K562 (cell line): Measurements from ENCODE around the gene MAD1L1. TPM values are rescaled to one million over a fixed set of nuclear protein-coding genes. Genes with fewer than 3 reads are reported as not detected.
A peak's percentile ranks its signal among the peaks of the same experiment; 100 is the strongest.

Experiments used
- ARNT ChIP-seq, 2 experiments: fragments of 450-650 bp; IDR thresholded peaks; 2 replicates each; pipeline ENCODE4 v1.6.1; 2016; ENCODE audit warnings: mild to moderate bottlenecking in 1 of 2
- CHCHD3 ChIP-seq: fragments of 250-450 bp; sonication (Bioruptor Pico); IDR thresholded peaks from 2 replicates; pipeline ENCODE4 v2.1.2; 2022; ENCODE audit warnings: mild to moderate bottlenecking
- CLOCK ChIP-seq: fragments of 250-450 bp; sonication (Bioruptor Pico); IDR thresholded peaks from 2 replicates; pipeline ENCODE4 v1.4.0; 2020; ENCODE audit warnings: mild to moderate bottlenecking, moderate library complexity, borderline replicate concordance
- HDAC6 ChIP-seq: IDR thresholded peaks from 2 replicates; pipeline ENCODE4 v1.6.1; 2012; ENCODE audit warnings: low read depth, mild to moderate bottlenecking, control low read depth, inconsistent platforms, low read length, moderate library complexity
- MCM3 ChIP-seq: fragments of 450-650 bp; IDR thresholded peaks from 2 replicates; pipeline ENCODE4 v1.6.1; 2016
- NFE2L1 ChIP-seq: fragments of 450-650 bp; IDR thresholded peaks from 2 replicates; pipeline ENCODE4 v1.6.1; 2016; ENCODE audit warnings: missing genetic modification characterization, low read depth, mild to moderate bottlenecking, missing compliant biosample characterization, moderate library complexity, borderline replicate concordance
- NR1H2 ChIP-seq: sonication (generic); formaldehyde crosslinking; IDR thresholded peaks from 2 replicates; pipeline ENCODE4 v1.4.0; 2020; ENCODE audit warnings: mild to moderate bottlenecking, missing genetic modification reagents
- OTX1 ChIP-seq: fragments of 450-650 bp; formaldehyde crosslinking; IDR thresholded peaks from 2 replicates; pipeline ENCODE4 v1.4.0; 2022; ENCODE audit warnings: mild to moderate bottlenecking
- SMAD3 ChIP-seq: fragments of 450-650 bp; formaldehyde crosslinking; conservative IDR thresholded peaks from 2 replicates; pipeline ENCODE4 v1.4.0; 2020; ENCODE audit warnings: mild to moderate bottlenecking
- ZBED1 ChIP-seq: IDR thresholded peaks from 2 replicates; pipeline ENCODE4 v1.6.1; 2014
- ZNF717 ChIP-seq: fragments of 250-450 bp; sonication (Bioruptor Pico); IDR thresholded peaks from 2 replicates; pipeline ENCODE4 v1.5.0; 2021
- polyA plus RNA-seq, 8 experiments: library from polyadenylated mRNA; depleted of rRNA in 4 of 8; stranded (reverse) in 5 of 8; unstranded in 3 of 8; fragments of >200 nt; fragmentation: Nextera tagmentation in 2 of 8; fragmentation: Illumina TruSeq in 1 of 8; extraction: Ambion mirVana in 2 of 8; extraction: Trizol in 1 of 8; gene quantifications; 2 replicates each; pipeline versions ENCODE4 v1.2.1 to v1.2.3, GENCODE V29; 2011 to 2014; ENCODE audit warnings: inconsistent platforms in 1 of 8, missing spikeins in 1 of 8
- total RNA-seq, 7 experiments: library from RNA; depleted of rRNA in 6 of 7; stranded (reverse); fragments of >200 nt in 6 of 7; fragmentation: Illumina TruSeq in 2 of 7; extraction: Trizol in 2 of 7; gene quantifications; 2 replicates each; pipeline versions ENCODE4 v1.2.1 to v1.2.3, GENCODE V29; 2011 to 2021; ENCODE audit warnings: low replicate concordance in 1 of 7
- TF ChIP-seq, protein P1 (sequence below): fragments of 200-600 bp; sonication (generic); IDR thresholded peaks from one replicate; pipeline ENCODE4 v1.6.1; 2012; ENCODE audit warnings: mild to moderate bottlenecking, low read depth, low read length, inconsistent platforms
- TF ChIP-seq, protein P2 (sequence below): fragments of 450-650 bp; formaldehyde crosslinking; IDR thresholded peaks from 2 replicates; pipeline ENCODE4 v1.4.0; 2020; ENCODE audit warnings: mild to moderate bottlenecking, mixed read lengths

MAD1L1 gene
- total and polyA plus RNA-seq, 9 of the 15 experiments (the other 6 are each of a cell fraction or from before 2014, with no cell fraction given) = 1.7 to 89.7 (median 18.0) TPM

DNA sequence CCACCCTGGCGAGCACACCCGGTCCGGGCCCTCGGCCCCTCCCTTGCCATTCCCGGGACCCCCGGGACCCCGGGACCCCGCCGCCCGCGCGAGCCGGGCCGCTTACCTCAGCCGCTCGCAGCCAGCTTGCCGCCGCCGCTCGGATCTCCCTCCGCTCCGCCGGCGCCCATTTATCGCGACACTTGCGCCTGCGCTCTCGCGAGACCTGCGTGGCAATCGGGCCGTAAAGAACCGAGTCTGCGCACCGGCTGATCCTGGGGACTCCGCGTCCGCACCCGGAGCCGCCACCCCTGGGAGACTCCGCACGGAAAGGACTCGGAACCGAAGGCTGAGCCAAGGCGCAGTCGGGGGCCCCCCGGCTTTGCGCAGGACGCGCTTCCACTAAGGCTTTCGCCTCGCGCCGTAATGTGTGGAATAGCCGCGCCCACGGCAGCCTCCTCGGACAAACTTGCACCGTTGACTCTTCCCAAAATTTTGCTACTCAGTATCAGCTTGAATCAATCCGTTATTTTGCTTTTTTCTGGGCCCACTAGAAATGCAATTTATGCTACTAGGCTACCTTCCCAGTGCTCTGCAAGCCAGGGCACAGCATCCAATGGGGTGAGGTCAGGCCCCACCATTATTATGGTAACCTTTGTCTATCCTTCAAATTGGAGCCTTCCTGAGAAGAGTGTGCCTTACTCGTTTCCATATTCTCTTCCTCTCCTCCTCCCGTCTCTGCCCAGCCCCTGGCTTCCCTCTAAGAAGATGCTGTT lies at the start of gene MAD1L1 (continued):
- TF ChIP-seq, protein P1, sequence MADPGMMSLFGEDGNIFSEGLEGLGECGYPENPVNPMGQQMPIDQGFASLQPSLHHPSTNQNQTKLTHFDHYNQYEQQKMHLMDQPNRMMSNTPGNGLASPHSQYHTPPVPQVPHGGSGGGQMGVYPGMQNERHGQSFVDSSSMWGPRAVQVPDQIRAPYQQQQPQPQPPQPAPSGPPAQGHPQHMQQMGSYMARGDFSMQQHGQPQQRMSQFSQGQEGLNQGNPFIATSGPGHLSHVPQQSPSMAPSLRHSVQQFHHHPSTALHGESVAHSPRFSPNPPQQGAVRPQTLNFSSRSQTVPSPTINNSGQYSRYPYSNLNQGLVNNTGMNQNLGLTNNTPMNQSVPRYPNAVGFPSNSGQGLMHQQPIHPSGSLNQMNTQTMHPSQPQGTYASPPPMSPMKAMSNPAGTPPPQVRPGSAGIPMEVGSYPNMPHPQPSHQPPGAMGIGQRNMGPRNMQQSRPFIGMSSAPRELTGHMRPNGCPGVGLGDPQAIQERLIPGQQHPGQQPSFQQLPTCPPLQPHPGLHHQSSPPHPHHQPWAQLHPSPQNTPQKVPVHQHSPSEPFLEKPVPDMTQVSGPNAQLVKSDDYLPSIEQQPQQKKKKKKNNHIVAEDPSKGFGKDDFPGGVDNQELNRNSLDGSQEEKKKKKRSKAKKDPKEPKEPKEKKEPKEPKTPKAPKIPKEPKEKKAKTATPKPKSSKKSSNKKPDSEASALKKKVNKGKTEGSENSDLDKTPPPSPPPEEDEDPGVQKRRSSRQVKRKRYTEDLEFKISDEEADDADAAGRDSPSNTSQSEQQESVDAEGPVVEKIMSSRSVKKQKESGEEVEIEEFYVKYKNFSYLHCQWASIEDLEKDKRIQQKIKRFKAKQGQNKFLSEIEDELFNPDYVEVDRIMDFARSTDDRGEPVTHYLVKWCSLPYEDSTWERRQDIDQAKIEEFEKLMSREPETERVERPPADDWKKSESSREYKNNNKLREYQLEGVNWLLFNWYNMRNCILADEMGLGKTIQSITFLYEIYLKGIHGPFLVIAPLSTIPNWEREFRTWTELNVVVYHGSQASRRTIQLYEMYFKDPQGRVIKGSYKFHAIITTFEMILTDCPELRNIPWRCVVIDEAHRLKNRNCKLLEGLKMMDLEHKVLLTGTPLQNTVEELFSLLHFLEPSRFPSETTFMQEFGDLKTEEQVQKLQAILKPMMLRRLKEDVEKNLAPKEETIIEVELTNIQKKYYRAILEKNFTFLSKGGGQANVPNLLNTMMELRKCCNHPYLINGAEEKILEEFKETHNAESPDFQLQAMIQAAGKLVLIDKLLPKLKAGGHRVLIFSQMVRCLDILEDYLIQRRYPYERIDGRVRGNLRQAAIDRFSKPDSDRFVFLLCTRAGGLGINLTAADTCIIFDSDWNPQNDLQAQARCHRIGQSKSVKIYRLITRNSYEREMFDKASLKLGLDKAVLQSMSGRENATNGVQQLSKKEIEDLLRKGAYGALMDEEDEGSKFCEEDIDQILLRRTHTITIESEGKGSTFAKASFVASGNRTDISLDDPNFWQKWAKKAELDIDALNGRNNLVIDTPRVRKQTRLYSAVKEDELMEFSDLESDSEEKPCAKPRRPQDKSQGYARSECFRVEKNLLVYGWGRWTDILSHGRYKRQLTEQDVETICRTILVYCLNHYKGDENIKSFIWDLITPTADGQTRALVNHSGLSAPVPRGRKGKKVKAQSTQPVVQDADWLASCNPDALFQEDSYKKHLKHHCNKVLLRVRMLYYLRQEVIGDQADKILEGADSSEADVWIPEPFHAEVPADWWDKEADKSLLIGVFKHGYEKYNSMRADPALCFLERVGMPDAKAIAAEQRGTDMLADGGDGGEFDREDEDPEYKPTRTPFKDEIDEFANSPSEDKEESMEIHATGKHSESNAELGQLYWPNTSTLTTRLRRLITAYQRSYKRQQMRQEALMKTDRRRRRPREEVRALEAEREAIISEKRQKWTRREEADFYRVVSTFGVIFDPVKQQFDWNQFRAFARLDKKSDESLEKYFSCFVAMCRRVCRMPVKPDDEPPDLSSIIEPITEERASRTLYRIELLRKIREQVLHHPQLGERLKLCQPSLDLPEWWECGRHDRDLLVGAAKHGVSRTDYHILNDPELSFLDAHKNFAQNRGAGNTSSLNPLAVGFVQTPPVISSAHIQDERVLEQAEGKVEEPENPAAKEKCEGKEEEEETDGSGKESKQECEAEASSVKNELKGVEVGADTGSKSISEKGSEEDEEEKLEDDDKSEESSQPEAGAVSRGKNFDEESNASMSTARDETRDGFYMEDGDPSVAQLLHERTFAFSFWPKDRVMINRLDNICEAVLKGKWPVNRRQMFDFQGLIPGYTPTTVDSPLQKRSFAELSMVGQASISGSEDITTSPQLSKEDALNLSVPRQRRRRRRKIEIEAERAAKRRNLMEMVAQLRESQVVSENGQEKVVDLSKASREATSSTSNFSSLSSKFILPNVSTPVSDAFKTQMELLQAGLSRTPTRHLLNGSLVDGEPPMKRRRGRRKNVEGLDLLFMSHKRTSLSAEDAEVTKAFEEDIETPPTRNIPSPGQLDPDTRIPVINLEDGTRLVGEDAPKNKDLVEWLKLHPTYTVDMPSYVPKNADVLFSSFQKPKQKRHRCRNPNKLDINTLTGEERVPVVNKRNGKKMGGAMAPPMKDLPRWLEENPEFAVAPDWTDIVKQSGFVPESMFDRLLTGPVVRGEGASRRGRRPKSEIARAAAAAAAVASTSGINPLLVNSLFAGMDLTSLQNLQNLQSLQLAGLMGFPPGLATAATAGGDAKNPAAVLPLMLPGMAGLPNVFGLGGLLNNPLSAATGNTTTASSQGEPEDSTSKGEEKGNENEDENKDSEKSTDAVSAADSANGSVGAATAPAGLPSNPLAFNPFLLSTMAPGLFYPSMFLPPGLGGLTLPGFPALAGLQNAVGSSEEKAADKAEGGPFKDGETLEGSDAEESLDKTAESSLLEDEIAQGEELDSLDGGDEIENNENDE = peak; percentile 99
- TF ChIP-seq CHCHD3 (CRISPR knock-in tag) (no peak), CLOCK (no peak), ZBED1 (peak; percentile 97; the same call in 1 of the 2 replicates), NR1H2 (CRISPR knock-in tag) (no peak), OTX1 (CRISPR knock-in tag) (no peak; the same call in 1 of the 2 replicates), MCM3 (no peak), ARNT (IDR thresholded peaks at IDR 0.05) (peak in 1 of 2 experiments; percentile 96; a peak in 2 of 4 replicates), NFE2L1 (no peak), ZNF717 (CRISPR knock-in tag) (no peak), SMAD3 (no peak), HDAC6 (no peak)
- TF ChIP-seq, protein P2, sequence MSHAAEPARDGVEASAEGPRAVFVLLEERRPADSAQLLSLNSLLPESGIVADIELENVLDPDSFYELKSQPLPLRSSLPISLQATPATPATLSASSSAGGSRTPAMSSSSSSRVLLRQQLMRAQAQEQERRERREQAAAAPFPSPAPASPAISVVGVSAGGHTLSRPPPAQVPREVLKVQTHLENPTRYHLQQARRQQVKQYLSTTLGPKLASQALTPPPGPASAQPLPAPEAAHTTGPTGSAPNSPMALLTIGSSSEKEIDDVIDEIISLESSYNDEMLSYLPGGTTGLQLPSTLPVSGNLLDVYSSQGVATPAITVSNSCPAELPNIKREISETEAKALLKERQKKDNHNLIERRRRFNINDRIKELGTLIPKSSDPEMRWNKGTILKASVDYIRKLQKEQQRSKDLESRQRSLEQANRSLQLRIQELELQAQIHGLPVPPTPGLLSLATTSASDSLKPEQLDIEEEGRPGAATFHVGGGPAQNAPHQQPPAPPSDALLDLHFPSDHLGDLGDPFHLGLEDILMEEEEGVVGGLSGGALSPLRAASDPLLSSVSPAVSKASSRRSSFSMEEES = no peak
